ENCODE measurements around the gene CDH23. TPM values are rescaled to one million over a fixed set of nuclear protein-coding genes. Genes with fewer than 3 reads are reported as not detected.

The CDH23 gene
- total RNA-seq, 1 experiment from 2014 or later = 2.1 TPM

GRCh38 chr10:71681977-71682376, 285.3 kb downstream of the CDH23 start:
- DNase-seq = no peak
- H4K20me1 ChIP-seq (ENCODE audit: insufficient read depth, low read depth, low read length) = no peaks in the 10 kb centered on the region
- no peaks in the 10 kb centered on the region for H3K9me2 ChIP-seq (replicated peaks; ENCODE audit: insufficient read depth, low read length)
- no peak overlapping the region for H3K4me2 ChIP-seq (ENCODE audit: low read depth, low read length, poor library complexity, severe bottlenecking)
- H3K4me3 ChIP-seq (ENCODE audit: low read length) = no peak overlapping the region
- no peaks in the 10 kb centered on the region for H3K79me2 ChIP-seq (ENCODE audit: low read length)
- H3K27me3 ChIP-seq (ENCODE audit: low read length) = no peaks in the 10 kb centered on the region
- no peak overlapping the region for H3K27ac ChIP-seq (ENCODE audit: low read length)
- no peaks in the 10 kb centered on the region for H3K4me1 ChIP-seq (ENCODE audit: low read length)
- no peaks in the 10 kb centered on the region for H3K36me3 ChIP-seq (ENCODE audit: insufficient read depth, low read length)
- H3K9ac ChIP-seq (ENCODE audit: low read length) = no peak overlapping the region
- H2AFZ ChIP-seq (ENCODE audit: low read length) = no peak overlapping the region
- H3K9me3 ChIP-seq (ENCODE audit: low read length) = no peaks in the 10 kb centered on the region

GRCh38 chr10:71683301-71683700, 286.6 kb downstream of the CDH23 start:
- Histone ChIP-seq H3K4me1 (ENCODE audit: low read length) (no peaks in the 10 kb centered on the region), H3K4me2 (ENCODE audit: low read depth, low read length, poor library complexity, severe bottlenecking) (no peak overlapping the region), H3K9ac (ENCODE audit: low read length) (no peak overlapping the region), H4K20me1 (ENCODE audit: insufficient read depth, low read depth, low read length) (no peaks in the 10 kb centered on the region), H3K9me2 (replicated peaks; ENCODE audit: insufficient read depth, low read length) (no peaks in the 10 kb centered on the region), H3K4me3 (ENCODE audit: low read length) (no peak overlapping the region), H3K79me2 (ENCODE audit: low read length) (no peaks in the 10 kb centered on the region), H3K9me3 (ENCODE audit: low read length) (no peaks in the 10 kb centered on the region; the same call in 1 of the 2 replicates), H3K27ac (ENCODE audit: low read length) (no peak overlapping the region), H2AFZ (ENCODE audit: low read length) (no peak overlapping the region), H3K36me3 (ENCODE audit: insufficient read depth, low read length) (no peaks in the 10 kb centered on the region), H3K27me3 (ENCODE audit: low read length) (no peaks in the 10 kb centered on the region)
- DNase-seq = no peak

- Histone ChIP-seq H3K9ac (ENCODE audit: low read length) (no peak overlapping the region), H3K27me3 (ENCODE audit: low read length) (no peaks in the 10 kb centered on the region), H3K27ac (ENCODE audit: low read length) (no peak overlapping the region), H3K4me3 (ENCODE audit: low read length) (no peak overlapping the region), H4K20me1 (ENCODE audit: insufficient read depth, low read depth, low read length) (no peaks in the 10 kb centered on the region), H3K4me1 (ENCODE audit: low read length) (no peaks in the 10 kb centered on the region), H2AFZ (ENCODE audit: low read length) (no peak overlapping the region), H3K79me2 (ENCODE audit: low read length) (no peaks in the 10 kb centered on the region), H3K4me2 (ENCODE audit: low read depth, low read length, poor library complexity, severe bottlenecking) (no peak overlapping the region), H3K9me2 (replicated peaks; ENCODE audit: insufficient read depth, low read length) (no peaks in the 10 kb centered on the region), H3K9me3 (ENCODE audit: low read length) (no peaks in the 10 kb centered on the region; the same call in 1 of the 2 replicates), H3K36me3 (ENCODE audit: insufficient read depth, low read length) (no peaks in the 10 kb centered on the region)
- DNase-seq = peak; percentile 76
Observed at GRCh38 chr10:71684356-71685173, 287.8 kb downstream of the CDH23 start.

- no peaks in the 10 kb centered on the region for H3K36me3 ChIP-seq (ENCODE audit: insufficient read depth, low read length)
- H3K9me3 ChIP-seq (ENCODE audit: low read length) = no peaks in the 10 kb centered on the region; the same call in 1 of the 2 replicates
- H3K27ac ChIP-seq (ENCODE audit: low read length) = no peak overlapping the region
- no peak overlapping the region for H3K4me2 ChIP-seq (ENCODE audit: low read depth, low read length, poor library complexity, severe bottlenecking)
- no peak overlapping the region for H3K9ac ChIP-seq (ENCODE audit: low read length)
- no peak overlapping the region for H2AFZ ChIP-seq (ENCODE audit: low read length)
- H3K9me2 ChIP-seq (replicated peaks; ENCODE audit: insufficient read depth, low read length) = no peaks in the 10 kb centered on the region
- no peaks in the 10 kb centered on the region for H3K27me3 ChIP-seq (ENCODE audit: low read length)
- DNase-seq = no peak
- H3K79me2 ChIP-seq (ENCODE audit: low read length) = no peaks in the 10 kb centered on the region
- no peaks in the 10 kb centered on the region for H3K4me1 ChIP-seq (ENCODE audit: low read length)
- H3K4me3 ChIP-seq (ENCODE audit: low read length) = no peak overlapping the region
- H4K20me1 ChIP-seq (ENCODE audit: insufficient read depth, low read depth, low read length) = no peaks in the 10 kb centered on the region
Observed at GRCh38 chr10:71685554-71686232, 289.0 kb downstream of the CDH23 start.

- Histone ChIP-seq H3K36me3 (ENCODE audit: insufficient read depth, low read length) (no peaks in the 10 kb centered on the region), H3K4me3 (ENCODE audit: low read length) (no peak overlapping the region), H3K27ac (ENCODE audit: low read length) (no peak overlapping the region), H3K27me3 (ENCODE audit: low read length) (no peaks in the 10 kb centered on the region), H3K4me2 (ENCODE audit: low read depth, low read length, poor library complexity, severe bottlenecking) (no peak overlapping the region), H3K9ac (ENCODE audit: low read length) (no peak overlapping the region), H3K9me3 (ENCODE audit: low read length) (no peaks in the 10 kb centered on the region; the same call in 1 of the 2 replicates), H4K20me1 (ENCODE audit: insufficient read depth, low read depth, low read length) (no peaks in the 10 kb centered on the region), H3K9me2 (replicated peaks; ENCODE audit: insufficient read depth, low read length) (no peaks in the 10 kb centered on the region), H3K79me2 (ENCODE audit: low read length) (no peaks in the 10 kb centered on the region), H2AFZ (ENCODE audit: low read length) (no peak overlapping the region), H3K4me1 (ENCODE audit: low read length) (no peaks in the 10 kb centered on the region)
- DNase-seq = no peak
Observed at GRCh38 chr10:71687077-71687476, 290.4 kb downstream of the CDH23 start.

- no peaks in the 10 kb centered on the region; the same call in 1 of the 2 replicates for H3K9me3 ChIP-seq (ENCODE audit: low read length)
- H4K20me1 ChIP-seq (ENCODE audit: insufficient read depth, low read depth, low read length) = no peaks in the 10 kb centered on the region
- H3K36me3 ChIP-seq (ENCODE audit: insufficient read depth, low read length) = no peaks in the 10 kb centered on the region
- no peak overlapping the region for H2AFZ ChIP-seq (ENCODE audit: low read length)
- no peak overlapping the region for H3K4me3 ChIP-seq (ENCODE audit: low read length)
- H3K4me1 ChIP-seq (ENCODE audit: low read length) = no peaks in the 10 kb centered on the region
- H3K27me3 ChIP-seq (ENCODE audit: low read length) = no peaks in the 10 kb centered on the region
- H3K4me2 ChIP-seq (ENCODE audit: low read depth, low read length, poor library complexity, severe bottlenecking) = no peak overlapping the region
- no peaks in the 10 kb centered on the region for H3K79me2 ChIP-seq (ENCODE audit: low read length)
- no peak overlapping the region for H3K9ac ChIP-seq (ENCODE audit: low read length)
- no peak for DNase-seq
- H3K9me2 ChIP-seq (replicated peaks; ENCODE audit: insufficient read depth, low read length) = no peaks in the 10 kb centered on the region
- H3K27ac ChIP-seq (ENCODE audit: low read length) = no peak overlapping the region
Observed at GRCh38 chr10:71687480-71687879, 290.8 kb downstream of the CDH23 start.

GRCh38 chr10:71688256-71688655, 291.5 kb downstream of the CDH23 start:
- Histone ChIP-seq H3K36me3 (ENCODE audit: insufficient read depth, low read length) (no peaks in the 10 kb centered on the region), H3K9me2 (replicated peaks; ENCODE audit: insufficient read depth, low read length) (no peaks in the 10 kb centered on the region), H3K4me1 (ENCODE audit: low read length) (peaks cover 4% of the 10 kb centered on the region; the same call in 1 of the 2 replicates), H4K20me1 (ENCODE audit: insufficient read depth, low read depth, low read length) (no peaks in the 10 kb centered on the region), H3K79me2 (ENCODE audit: low read length) (no peaks in the 10 kb centered on the region), H3K9ac (ENCODE audit: low read length) (no peak overlapping the region), H3K4me3 (ENCODE audit: low read length) (no peak overlapping the region), H3K27ac (ENCODE audit: low read length) (no peak overlapping the region), H3K27me3 (ENCODE audit: low read length) (no peaks in the 10 kb centered on the region), H3K4me2 (ENCODE audit: low read depth, low read length, poor library complexity, severe bottlenecking) (no peak overlapping the region), H2AFZ (ENCODE audit: low read length) (no peak overlapping the region), H3K9me3 (ENCODE audit: low read length) (no peaks in the 10 kb centered on the region; the same call in 1 of the 2 replicates)
- DNase-seq = no peak

GRCh38 chr10:71690094-71690720, 293.5 kb downstream of the CDH23 start:
- Histone ChIP-seq H3K27me3 (ENCODE audit: low read length) (no peaks in the 10 kb centered on the region), H3K9ac (ENCODE audit: low read length) (no peak overlapping the region)

More at GRCh38 chr10:71690094-71690720, 293.5 kb downstream of the CDH23 start:
- Histone ChIP-seq H3K9me3 (ENCODE audit: low read length) (no peaks in the 10 kb centered on the region; the same call in 1 of the 2 replicates), H3K27ac (ENCODE audit: low read length) (no peak overlapping the region), H3K4me2 (ENCODE audit: low read depth, low read length, poor library complexity, severe bottlenecking) (no peak overlapping the region), H3K36me3 (ENCODE audit: insufficient read depth, low read length) (no peaks in the 10 kb centered on the region), H3K9me2 (replicated peaks; ENCODE audit: insufficient read depth, low read length) (no peaks in the 10 kb centered on the region), H4K20me1 (ENCODE audit: insufficient read depth, low read depth, low read length) (no peaks in the 10 kb centered on the region), H2AFZ (ENCODE audit: low read length) (no peak overlapping the region), H3K79me2 (ENCODE audit: low read length) (no peaks in the 10 kb centered on the region), H3K4me1 (ENCODE audit: low read length) (peaks cover 23% of the 10 kb centered on the region), H3K4me3 (ENCODE audit: low read length) (no peak overlapping the region)
- DNase-seq = no peak

All from Karpas-422 (cell line).